ENCODE measurements around the gene ARHGEF28. TPM values are rescaled to one million over a fixed set of nuclear protein-coding genes. Genes with fewer than 3 reads are reported as not detected.

Gene ARHGEF28
- total and polyA plus RNA-seq, 2 of the 4 experiments (the other 2 are of a cell fraction) = 3.6 to 16.0 TPM

GRCh38 chr5:73743161-73743560 is 117.2 kb downstream of the ARHGEF28 start:
- TF ChIP-seq SMC3 (IDR thresholded peaks at IDR 0.05; ENCODE audit: low read depth, low read length) (no peak), MAFK (IDR thresholded peaks at IDR 0.05; ENCODE audit: low read depth, low read length) (no peak), RCOR1 (IDR thresholded peaks at IDR 0.05; ENCODE audit: insufficient replicate concordance, low read length) (no peak), CHD1 (IDR thresholded peaks at IDR 0.05; ENCODE audit: low read depth, low read length) (no peak), MXI1 (IDR thresholded peaks at IDR 0.05; ENCODE audit: borderline replicate concordance, low read depth, low read length) (no peak), FOS (IDR thresholded peaks at IDR 0.05; ENCODE audit: low read depth, low read length) (no peak), POLR2A (IDR thresholded peaks at IDR 0.05; ENCODE audit: low read depth, low read length) (no peak), ELK1 (IDR thresholded peaks at IDR 0.05; ENCODE audit: borderline replicate concordance, low read depth, low read length) (no peak)
- H3K23ac ChIP-seq (ENCODE audit: low read depth, low read length) = no peak overlapping the region
- H3K9ac ChIP-seq (ENCODE audit: low read depth, low read length) = no peak overlapping the region
- no peak overlapping the region for H3K56ac ChIP-seq (ENCODE audit: extremely low read depth, insufficient read depth, low read length)
- POLR2A ChIA-PET (ENCODE audit: unreplicated experiment) = no interaction called here
- H4K8ac ChIP-seq (ENCODE audit: low read depth in 2 of 2, low read length in 2 of 2) = no peak overlapping the region
- peaks cover 0 to 40% of the 10 kb centered on the region in 2 experiments; a peak in 2 of 4 replicates for H3K79me1 ChIP-seq (ENCODE audit: low read depth in 1 of 2, low read length in 2 of 2)
- no peak overlapping the region for H2AK9ac ChIP-seq (replicated peaks; ENCODE audit: low read depth, low read length, poor library complexity)
- BruUV-seq (replicated peaks) = no TSS peak
- H3K9me1 ChIP-seq (ENCODE audit: insufficient read depth, low read length) = peaks cover 5% of the 10 kb centered on the region
- H4K20me1 ChIP-seq (ENCODE audit: insufficient read depth, low read length) = no peaks in the 10 kb centered on the region
- H2BK5ac ChIP-seq (ENCODE audit: low read depth, low read length, poor library complexity, severe bottlenecking) = no peak overlapping the region
- WGBS, 2 experiments (ENCODE audit: extremely low coverage in 2 of 2, insufficient read length in 1 of 2) = no CpG with 5 or more reads among the region's 2 CpGs
- no peak overlapping the region for H2AFZ ChIP-seq (replicated peaks; ENCODE audit: low read length, poor library complexity)
- dilution Hi-C loops (cut with HindIII; ENCODE audit: low sequenced_read_pairs, unreplicated experiment) = no loop called here
- no peak overlapping the region for H3K4me2 ChIP-seq (ENCODE audit: low read depth, low read length)
- no peak overlapping the region for H4K91ac ChIP-seq (ENCODE audit: insufficient read depth, low read depth, low read length)
- no peak overlapping the region for H3K18ac ChIP-seq (ENCODE audit: low read depth, low read length)
- in situ Hi-C loops (cut with MboI; ENCODE audit: low sequenced_read_pairs) = no loop called here
- no peak overlapping the region for H3K4ac ChIP-seq (ENCODE audit: low read depth, low read length)
- DNase-seq (no peak), ATAC-seq (ENCODE audit: low read depth) (no peak)
- H3K27ac ChIP-seq (ENCODE audit: insufficient read depth, low read length) = no peak overlapping the region
- H2AK5ac ChIP-seq (ENCODE audit: low read depth, low read length) = no peak overlapping the region
- H2BK20ac ChIP-seq (ENCODE audit: low read depth, low read length) = no peak overlapping the region
- H3K14ac ChIP-seq (replicated peaks; ENCODE audit: low read depth, low read length) = no peak overlapping the region
- H3K36me3 ChIP-seq (ENCODE audit: control insufficient read depth, insufficient read depth, low read length) = no peaks in the 10 kb centered on the region
- CTCF ChIA-PET = no interaction called here
- no peak overlapping the region for H2BK15ac ChIP-seq (ENCODE audit: low read depth, low read length)
- H3K4me3 ChIP-seq (ENCODE audit: insufficient read depth, low read depth, low read length) = no peak overlapping the region
- H3K27me3 ChIP-seq (ENCODE audit: control insufficient read depth, insufficient read depth, low read length) = no peaks in the 10 kb centered on the region
- peaks cover 2% of the 10 kb centered on the region; the same call in 1 of the 2 replicates for H3K4me1 ChIP-seq (ENCODE audit: control insufficient read depth, insufficient read depth, low read length)
- no peak overlapping the region for H2BK120ac ChIP-seq (ENCODE audit: low read depth, low read length)
- H4K5ac ChIP-seq (ENCODE audit: low read depth, low read length) = no peak overlapping the region
- H3K9me3 ChIP-seq (ENCODE audit: control insufficient read depth, insufficient read depth, low read length) = no peaks in the 10 kb centered on the region
- intact Hi-C loops (cut with micrococcal nuclease) = no loop called here
